Activated CD4-positive, alpha-beta T cell treated with anti-CD3 and anti-CD28 coated beads for 24 hours (primary cell): ENCODE data around the gene PRRX1.

Source experiments
- DNase-seq, 2 donors: peaks; one replicate each; pipeline ENCODE4 v3.0.0-alpha.2; 2020; ENCODE audit warnings: low read depth in 2 of 2

Gene PRRX1

DNA sequence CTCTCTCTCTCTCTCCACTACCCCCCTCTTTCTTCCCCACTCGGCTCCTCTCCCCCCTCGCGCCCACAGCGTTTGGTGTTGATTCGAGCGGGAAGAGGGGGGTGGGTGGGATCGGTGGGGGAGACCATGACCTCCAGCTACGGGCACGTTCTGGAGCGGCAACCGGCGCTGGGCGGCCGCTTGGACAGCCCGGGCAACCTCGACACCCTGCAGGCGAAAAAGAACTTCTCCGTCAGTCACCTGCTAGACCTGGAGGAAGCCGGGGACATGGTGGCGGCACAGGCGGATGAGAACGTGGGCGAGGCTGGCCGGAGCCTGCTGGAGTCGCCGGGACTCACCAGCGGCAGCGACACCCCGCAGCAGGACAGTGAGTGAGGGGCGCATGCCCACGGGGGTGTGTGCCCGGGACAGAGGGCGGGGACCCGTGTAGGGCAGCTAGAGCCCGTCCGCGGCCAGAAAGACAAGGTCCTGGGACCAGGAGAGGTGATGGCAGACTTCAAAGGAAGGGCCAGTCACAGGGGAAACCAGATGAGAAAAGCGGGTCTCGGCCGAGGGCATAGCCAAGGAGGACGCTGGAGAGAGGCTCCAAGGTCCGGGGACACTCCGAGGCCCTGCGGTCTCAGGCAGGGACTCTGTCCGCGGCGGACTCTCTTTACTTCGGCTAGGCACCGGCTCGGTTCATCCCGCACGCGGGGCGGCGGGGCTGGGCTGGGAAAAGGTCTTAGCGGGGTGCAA is at the start of gene PRRX1:
Gene PRRX1 (plus strand): TSS at position 39 of the 735 bp plus-strand sequence. CDS start 88 bp downstream, at position 127.
- no peak for DNase-seq

DNA sequence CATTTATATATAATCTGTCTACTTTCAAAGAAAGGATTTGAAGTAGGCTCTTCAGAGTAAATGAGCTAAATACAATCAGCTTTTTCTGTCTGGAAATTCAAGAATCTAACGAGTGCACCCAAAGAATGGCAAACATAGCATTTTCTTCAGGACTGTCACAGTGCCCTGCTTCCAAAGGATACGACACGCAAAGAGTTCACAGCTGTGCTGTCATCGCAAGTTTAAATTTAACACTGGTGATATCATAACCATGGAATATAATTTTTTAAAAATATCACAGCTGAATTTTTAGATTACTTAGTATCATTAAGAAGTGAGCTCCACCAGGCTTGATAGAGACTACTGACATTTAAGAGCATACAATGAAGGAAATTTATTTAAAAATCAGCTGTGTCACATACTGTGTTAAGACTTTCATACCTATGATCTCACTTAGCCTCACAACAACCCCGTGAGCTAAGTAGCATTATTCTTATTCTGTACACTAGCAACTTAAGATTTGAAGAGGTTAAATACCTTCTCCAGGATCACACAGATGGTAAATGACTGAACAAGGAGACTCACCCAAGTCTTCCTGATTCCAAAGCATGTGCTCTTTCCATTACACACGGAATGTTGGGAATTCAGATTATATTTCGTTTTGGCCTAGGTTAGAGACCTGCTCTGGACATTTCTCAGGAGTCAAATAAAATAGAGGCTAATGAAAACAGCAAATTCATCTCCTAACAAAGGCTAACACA is 46.2 kb upstream of the PRRX1 start:
- no peak for DNase-seq

DNA sequence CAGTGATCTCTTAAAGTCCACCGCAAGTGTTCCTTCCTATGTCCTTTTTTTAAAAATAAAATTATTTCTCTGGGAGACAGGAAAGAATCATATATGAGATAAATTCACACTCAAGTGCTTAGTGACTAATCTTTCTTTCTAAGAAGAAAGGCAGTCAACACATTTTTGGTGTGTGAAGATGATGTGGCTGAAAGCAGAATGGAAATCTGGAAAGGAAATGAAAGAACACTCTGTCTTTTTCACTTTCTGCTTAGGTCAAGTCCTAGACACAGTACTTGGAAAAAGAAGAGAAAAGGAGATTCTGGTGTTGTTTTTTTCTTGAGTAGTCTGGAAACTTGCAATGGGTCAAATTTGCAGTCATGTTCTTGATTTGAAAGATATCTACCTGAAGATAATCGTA is 45.5 kb upstream of the PRRX1 start:
- no peak for DNase-seq

DNA sequence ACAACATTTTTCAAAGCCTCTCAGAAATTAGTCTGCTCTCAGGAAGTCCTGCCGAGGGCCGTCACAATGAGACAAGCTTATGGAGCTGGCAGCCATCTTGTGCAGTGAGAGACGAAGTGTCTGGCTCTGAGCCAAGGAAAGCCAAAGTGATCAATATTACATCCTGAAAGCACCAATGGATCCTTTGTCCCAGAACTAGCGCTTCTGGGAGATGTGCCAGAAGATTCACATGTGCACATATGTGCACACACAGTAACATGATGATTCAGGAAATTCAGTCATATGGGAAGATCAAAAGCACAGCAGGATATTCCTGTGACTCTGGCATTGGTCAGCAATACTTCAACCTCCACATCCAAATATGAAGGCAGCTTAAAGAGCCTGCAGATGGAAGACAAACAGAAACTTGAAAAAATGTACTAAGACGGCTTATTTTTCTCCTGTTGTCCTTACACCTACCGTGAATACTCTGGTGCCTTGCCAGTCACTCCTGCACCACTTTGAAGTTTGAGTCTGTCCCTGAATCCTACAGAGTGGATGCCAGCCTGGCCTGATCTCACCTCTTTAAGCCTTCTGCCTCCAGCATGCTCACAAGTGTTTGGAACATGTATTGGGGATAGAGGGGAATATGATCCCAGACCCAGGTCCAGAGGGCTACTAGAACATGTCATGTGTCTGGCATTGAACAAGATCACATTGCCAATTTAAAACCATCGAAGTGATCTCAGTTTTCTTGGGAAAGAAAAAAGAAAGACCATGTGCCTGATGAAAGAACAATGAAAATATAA is 44.5 kb upstream of the PRRX1 start:
- no peak for DNase-seq

DNA sequence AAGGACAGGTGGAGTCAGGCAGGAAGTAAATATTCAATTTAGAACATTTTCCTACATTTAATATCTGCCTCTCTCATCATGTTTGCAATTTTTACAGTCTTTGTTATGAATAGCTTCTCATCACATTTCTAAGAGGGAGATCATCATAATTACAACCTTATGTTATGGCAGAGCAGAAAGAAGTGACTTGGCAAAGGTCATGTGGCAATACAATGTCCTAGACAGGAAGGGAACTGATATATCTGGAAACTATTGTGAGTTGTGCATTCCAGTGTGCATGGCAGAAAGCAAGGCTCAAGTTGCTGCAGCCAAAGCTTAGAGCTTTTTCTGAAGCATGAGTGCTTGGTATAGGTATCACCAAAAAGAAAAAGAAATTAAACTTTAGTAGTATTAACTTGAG is 43.8 kb upstream of the PRRX1 start:
- no peak for DNase-seq

DNA sequence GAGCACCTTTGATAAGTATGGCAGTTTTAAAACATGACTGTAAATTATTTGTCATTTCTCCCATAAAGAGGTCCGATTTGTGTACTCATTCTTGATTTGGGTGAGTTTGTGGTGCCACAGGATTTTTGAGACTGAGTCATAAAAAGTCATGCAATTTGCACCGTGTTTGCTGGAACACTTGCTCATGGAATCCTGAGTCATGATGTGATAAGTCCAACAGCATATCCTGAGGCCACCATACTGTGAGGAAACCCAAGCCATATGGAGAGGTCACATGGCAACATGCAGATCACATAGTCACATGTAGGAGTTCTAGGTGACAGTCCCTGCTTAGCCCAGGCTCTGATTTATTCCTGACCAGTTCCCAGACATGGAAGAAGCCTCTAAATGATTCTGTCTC is 40.8 kb upstream of the PRRX1 start:
- no peak for DNase-seq

DNA sequence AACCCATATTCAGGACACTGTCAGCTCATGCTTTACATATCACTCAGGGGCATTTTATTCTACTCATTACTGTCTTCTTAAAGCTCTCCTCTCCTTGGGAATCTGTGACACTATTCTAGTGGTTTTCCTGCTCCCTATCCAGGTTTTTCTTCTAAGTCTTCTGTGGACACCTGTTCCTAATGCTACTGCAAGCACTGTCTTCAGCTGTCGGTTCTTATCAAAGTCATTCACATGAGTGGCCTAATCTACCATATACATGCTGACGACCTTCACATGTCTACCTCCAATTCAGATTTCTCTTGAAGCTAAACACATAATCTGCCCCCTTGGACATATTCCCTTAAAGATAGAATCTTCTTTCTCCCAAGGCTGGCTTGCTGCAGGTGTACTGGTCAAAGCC is 39.8 kb upstream of the PRRX1 start:
- no peak for DNase-seq

DNA sequence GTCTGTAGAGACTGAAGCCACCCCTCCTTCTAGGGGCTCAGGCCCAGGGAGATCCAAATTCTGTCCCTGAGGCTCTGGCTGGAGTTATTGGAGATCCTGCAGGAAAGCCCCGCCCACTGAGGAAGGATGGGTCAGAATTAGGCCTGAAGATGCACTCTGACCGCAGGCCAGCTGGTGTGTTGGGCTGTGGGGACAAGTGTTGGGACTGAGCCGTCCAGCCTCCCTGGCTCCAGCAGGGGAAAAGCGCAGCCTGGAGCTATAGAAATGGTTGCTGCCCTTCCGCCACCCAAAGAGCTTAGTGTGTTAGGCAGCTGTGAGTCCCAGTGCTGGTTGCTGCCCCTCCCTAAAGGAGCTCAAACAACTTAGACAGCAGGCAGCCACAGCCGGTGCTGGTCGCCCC is 33.0 kb upstream of the PRRX1 start:
- DNase-seq: no peak

DNA sequence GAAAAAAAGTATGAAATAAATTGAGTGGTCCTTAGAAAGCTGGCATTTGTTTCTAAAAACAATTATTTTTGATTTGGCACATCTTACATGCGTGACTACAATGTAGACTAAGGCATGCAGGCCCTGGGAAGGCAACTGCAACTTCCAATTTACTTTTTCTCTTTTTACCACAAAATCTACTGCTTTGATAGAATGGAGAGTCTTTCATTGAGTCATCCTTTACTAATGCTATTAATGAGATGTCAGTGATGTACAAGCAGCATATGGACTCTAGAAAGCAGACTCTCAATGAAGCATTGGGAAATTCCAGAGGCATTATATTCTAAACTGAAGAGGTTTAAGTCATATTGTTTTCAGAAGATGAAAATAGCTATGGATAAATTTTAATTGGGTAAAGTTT is 29.6 kb upstream of the PRRX1 start:
- no peak for DNase-seq

DNA sequence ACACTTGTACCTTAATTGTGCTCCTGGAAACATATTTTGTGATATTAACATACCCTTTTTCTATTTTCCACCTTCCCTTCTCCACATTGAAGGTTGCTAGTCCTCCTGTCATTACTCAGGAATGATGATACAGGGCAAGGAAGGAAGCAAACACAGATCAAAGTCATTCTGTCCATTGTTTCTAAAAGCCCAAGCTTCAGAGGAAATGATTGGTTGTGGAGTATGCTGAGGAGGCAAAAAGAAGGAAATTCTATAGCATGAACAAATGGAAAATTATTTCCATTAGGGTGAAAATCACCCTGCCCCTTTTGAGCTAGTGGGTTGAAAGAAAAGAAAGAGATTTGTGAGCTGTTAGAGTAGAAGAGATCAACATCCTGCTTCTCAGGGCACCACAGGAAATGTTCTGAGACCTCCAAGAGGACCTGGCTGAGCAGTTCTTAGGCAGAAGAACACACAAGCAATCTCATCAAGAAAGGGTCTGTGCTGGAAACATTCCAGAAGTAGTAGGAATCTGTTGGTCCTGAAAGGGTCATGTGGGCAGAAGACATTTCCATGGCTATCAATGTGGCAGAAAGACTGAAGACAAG is 29.0 kb upstream of the PRRX1 start:
- no peak for DNase-seq

DNA sequence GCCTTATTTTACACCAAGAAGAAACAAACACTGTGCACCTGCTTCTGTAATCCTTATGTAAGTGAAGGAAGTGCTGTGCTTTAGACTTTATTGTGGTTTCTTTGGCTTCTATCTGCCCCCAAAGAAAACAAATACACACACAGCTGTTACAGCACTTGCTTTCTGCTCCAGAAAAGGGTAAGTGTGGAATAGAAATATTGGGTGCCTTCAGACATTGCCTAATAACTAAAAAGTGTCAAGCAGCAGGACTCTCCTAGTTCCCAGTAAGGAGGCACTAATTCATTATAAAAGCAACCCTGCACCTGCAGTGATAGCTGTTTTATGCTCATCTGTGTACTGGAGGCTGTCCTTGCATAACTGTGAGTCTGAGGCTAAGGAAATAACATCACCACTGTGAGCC is 23.4 kb upstream of the PRRX1 start:
- no peak for DNase-seq

DNA sequence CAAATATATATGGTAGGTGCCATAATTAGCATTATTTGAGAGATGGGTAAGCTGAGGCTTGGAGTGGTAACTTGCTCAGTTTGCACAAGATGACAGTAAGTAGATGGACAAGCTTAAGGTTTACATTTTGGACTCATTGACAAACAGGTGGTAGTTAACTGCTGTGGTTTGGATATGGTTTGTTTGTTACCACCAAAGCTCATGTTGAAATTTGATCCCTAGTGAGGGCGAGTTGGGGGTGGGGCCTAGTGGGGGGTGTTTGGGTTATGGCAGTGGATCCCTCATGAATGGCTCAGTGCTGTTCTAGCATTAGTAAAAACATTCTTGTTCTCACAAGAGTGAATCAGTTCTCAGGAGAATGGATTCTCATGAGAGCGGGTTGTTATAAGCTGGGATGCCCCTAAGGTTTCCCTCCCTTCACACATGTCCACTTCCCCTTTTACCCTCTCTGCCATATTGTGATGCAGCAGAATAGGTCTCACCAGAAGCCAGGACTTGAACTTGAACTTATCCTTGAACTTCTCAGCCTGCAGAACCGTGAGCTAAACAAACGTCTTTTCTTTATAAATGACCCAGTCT is 6.6 kb upstream of the PRRX1 start:
- no peak for DNase-seq

DNA sequence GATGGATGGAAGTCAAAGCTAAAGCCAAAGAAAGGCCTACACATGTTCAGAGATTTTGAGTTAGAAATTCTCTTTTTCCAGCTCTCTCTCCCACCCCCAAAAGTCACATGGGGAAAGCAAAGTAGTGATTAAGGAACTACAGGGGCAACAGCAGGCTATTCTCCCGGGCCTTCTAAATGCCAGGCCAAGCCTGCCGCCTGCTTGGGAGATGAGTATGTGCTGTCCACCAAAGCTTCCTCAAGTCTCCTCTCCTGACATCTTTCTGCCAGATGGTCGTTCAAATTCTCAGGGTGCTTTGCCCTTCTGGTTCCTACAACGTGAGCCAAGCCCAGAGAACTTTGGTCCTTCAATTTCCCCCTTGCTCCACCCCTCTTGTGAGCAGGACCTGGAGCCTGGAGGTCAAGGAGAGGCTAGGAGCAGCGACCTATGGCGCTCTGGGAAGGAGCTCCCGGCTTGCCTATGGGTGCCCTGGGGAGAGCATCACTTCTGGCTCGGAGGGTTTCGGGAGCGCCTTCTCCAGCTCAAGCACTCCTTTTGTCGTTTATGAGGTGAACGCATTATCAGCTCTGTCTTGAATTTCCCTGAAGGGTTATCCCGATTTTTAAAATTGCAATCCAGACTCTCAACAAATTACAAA is 4.4 kb upstream of the PRRX1 start:
- DNase-seq: no peak

DNA sequence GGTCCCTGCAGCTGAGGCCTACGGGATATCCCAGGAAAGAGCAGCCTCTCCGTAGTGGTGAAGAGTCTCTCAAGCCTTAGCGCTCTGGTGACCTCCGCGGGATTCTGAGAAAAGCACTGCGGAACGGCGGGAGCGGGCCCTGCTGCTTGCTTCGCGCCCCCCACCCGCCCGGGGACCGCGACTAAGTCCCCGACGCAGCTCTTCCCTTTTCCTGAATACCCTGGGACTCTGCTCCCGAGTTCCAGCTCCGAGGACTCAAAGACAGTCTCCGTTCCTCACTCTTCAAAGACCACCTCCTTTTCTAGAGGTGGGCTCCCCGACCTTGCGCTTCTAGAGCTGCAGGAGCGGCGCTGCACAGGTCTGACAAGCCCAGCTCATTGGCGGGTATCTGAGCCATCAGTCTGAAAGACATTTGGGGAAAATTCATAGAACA is 3.6 kb upstream of the PRRX1 start:
- DNase-seq: no peak

DNA sequence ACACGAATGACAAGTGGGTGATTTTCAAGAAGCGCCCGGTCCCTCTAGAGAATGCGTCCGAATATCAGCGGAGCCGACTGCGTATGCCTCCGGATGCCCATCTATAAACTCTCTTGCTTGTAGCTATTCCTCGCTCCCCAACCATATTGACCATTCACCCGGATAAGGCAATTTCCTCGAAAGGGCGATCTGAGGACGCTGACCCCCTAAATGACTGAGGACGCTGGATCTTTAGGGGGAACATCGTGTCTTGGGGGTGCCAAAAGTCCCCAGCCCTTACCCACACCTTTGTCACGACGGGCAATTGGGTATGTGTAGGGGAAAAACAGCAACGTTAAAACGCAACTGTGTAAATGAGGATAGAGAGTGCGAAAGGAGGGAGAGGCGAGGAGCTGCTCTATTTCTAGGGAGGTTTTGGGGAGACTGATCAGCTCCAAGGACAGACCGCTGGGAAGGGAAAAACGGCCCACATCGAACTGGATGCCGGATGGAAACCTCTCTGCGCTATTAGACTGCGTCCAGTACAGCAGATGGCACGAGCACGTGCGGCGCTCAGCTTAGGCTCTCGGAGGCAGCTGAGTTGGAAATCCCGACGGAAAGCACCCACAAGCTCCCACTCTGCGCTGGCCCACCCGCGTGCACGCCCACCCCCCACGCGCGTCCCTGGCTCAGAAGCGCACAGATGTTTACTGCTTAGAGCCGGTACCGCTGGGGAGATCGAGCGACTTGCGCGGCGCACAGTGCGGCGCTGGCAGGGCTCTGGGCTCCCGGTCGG is 2.9 kb upstream of the PRRX1 start:
- no peak for DNase-seq

DNA sequence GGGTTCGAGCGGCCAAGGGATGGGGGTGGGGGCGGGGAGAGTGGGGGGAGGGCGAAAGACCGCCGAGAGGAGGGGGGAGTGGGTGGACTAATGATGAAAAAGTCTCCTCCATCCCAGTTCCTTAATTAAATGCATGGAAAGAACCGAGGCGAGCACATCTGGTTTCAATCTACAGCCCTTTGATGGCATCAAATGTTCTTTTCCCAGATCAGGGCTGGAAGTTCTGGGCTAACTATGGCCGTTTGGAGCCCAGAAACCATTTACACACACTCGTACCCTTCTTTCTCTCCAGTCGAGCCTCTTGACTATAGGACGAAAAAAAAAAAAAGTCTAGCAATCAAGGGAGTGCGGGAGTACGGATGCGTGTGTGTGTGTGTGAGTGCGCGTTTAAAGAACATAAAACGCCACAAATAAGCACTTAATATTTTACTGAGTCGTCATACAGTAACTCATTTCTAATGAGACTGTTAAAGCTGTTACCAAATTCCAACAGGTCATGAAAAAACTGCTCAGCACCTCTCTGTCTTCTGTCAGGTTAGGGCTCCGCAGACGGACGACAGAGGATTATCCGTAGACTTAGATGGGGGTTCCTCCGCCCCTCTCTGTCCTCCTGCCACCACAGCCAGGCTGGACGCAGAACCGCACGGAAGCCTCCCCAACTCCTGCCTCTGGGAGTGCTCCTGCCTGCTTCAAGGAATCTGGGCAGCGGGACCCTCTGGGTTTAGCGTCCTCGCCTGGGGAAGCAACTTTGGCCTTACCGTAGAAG is 2.1 kb upstream of the PRRX1 start:
- DNase-seq: no peak

DNA sequence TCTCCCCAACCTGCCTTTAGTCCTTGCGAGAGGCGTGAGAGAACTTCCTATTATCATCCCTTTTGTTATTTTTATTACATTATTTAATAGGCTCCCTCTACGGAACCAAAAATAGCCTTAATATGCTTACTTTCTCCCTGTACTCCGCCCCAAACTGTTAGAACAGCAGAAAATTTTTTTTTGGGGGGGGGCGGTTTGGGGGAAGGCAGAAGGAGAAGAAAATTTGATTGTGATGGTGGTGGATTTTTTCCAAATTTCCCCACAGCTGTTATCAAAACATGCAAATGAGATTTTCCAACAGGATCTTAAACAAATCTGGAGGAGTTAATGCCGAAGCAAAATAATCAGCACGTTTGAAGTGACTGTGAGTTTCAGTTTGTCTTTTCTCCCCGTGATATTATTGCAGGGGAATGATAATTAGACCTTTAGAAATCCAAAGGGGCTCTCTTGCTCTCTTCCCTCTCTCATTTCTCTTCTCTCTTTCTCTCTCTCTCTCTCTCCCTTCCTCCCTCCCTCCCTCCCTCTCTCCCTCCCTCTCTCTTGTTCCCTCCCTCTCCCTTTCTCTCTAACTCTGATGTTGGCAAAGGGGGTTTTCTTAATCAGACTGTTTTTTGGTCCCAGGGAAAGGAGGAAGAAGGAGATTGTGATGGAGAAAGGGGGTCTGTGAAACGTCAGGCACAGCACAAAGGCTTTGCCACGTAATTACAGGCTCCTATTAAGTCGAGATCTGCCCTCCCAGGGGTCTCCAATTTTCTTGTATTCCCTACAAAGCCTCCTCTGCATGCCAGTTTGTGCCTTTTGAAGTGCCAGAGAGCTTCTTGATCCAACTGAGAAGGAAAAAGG is 1.1 kb upstream of the PRRX1 start:
- no peak for DNase-seq

DNA sequence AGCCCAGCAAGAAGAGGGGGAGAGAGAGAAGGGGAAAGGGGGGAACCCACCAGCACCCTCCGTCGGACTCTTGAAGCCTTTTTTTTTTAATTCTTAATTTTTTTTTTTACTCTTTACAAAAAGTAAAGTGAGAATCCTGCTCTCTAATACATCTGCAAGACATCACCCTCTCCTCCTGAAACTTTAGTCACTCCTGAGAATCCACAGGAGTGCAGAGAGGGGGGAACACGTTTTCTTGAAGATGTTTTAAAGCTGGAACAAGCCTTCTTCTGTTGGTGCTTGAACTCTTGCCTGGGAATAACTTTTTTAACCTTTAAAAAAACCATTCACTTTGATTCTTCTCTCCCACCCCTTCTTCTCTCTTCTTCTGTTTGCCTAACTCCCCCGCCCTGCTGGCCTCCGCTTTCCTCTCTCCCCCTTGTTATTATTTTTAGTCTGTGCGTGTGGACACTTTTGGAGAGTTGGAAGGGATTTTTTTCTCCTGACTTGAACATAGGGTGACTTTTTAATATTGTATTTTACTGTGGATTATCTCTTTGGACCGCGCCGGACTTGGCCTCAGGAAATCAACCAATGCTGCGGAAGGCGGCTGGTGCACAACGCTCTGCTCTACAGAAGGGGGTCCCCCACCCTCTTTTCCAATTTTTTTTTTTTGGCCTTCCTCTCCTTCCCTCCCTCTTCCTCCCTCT is 383 bp upstream of the PRRX1 start:
- DNase-seq: no peak
